HUES64 (cell line): ENCODE measurements around the gene PHF12.
A peak's percentile ranks its signal among the peaks of the same experiment; 100 is the strongest.
"Not testable (repeated sequence)": the region's sequence is repeated elsewhere in the genome, so short reads cannot be mapped to it uniquely, and the experiment has no call there.

ENCODE experiments used
- H3K27ac ChIP-seq: 2 replicates; pipeline ENCODE4 v1.7.0; 2013; ENCODE audit warnings: low read depth, low read length, inconsistent platforms
- H3K27me3 ChIP-seq: 2 replicates; pipeline ENCODE4 v1.6.1; 2013; ENCODE audit warnings: mild to moderate bottlenecking, low read length; ENCODE audit not compliant: insufficient read depth
- H3K36me3 ChIP-seq: 2 replicates; pipeline ENCODE4 v1.6.1; 2013; ENCODE audit warnings: mild to moderate bottlenecking, low read length; ENCODE audit not compliant: insufficient read depth
- H3K4me1 ChIP-seq: 2 replicates; pipeline ENCODE4 v1.6.1; 2013; ENCODE audit warnings: mild to moderate bottlenecking, low read length, moderate library complexity; ENCODE audit not compliant: insufficient read depth
- H3K4me3 ChIP-seq: 2 replicates; pipeline ENCODE4 v1.5.1; 2013; ENCODE audit warnings: mild to moderate bottlenecking, low read length, moderate library complexity
- H3K9ac ChIP-seq: 2 replicates; pipeline ENCODE4 v1.6.1; 2013; ENCODE audit warnings: mild to moderate bottlenecking, low read depth, low read length
- H3K9me3 ChIP-seq: 2 replicates; pipeline ENCODE4 v1.6.1; 2013; ENCODE audit warnings: low read depth, low read length; ENCODE audit not compliant: insufficient read depth
- WGBS: fragments of 150-250, 120-280 bp; methylation state at CpG from one replicate; pipeline ENCODE4 v1.1.7; 2013; ENCODE audit warnings: missing lambda C conversion rate; 5-methylcytosine and 5-hydroxymethylcytosine counted together

PHF12 gene

DNA sequence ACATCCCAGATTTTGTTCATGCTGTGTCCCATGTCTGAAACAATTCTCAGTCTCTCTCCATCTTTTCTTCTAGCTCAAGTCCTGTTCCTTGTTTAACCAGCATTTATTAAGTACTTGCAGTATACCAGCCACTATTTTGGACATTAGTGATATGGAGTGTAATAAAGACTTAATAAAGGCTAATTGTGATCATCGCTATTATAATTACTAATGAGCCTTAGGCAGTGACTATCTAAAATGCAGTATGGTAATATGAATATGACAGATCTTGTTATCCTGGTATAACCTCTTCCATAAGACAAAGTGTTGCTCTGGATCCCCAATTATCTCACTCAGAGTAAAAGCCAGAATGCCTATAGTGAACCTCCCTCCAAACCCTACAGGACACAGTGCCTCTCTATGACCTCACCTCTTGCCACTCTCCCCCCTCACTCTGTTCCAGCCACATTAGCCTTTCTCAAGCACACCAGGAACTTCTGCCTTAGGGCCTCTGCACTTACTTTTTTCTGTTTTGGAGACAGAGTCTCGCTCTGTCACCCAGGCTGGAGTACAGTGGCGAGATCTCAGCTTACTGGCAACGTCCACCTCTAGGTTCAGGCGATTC, 52.0 kb downstream of the PHF12 start:
- peaks cover 13% of the 10 kb centered on the region for H3K4me1 ChIP-seq
- H3K4me3 ChIP-seq, result no peak overlapping the region
- no peaks in the 10 kb centered on the region for H3K9me3 ChIP-seq
- H3K36me3 ChIP-seq, result peaks cover 7% of the 10 kb centered on the region
- WGBS, result 96% methylated on average over 5 of the region's 5 CpGs
- no peaks in the 10 kb centered on the region for H3K27me3 ChIP-seq
- H3K27ac ChIP-seq, result no peak overlapping the region
- no peak overlapping the region for H3K9ac ChIP-seq

- Histone ChIP-seq H3K9me3 (no peaks in the 10 kb centered on the region), H3K4me3 (no peak overlapping the region), H3K27me3 (no peaks in the 10 kb centered on the region), H3K4me1 (peaks cover 13% of the 10 kb centered on the region), H3K27ac (no peak overlapping the region), H3K36me3 (peaks cover 7% of the 10 kb centered on the region), H3K9ac (no peak overlapping the region)
- WGBS, result 90% methylated on average over 12 of the region's 12 CpGs
These were observed 52.8 kb downstream of the PHF12 start for GRCh38 chr17:28898527-28898955.

GRCh38 chr17:28897769-28898526, 53.4 kb downstream of the PHF12 start:
- Histone ChIP-seq H3K9me3 (no peaks in the 10 kb centered on the region), H3K4me1 (peaks cover 13% of the 10 kb centered on the region), H3K27me3 (no peaks in the 10 kb centered on the region), H3K27ac (peak overlapping the region; percentile 90; the same call in 1 of the 2 replicates), H3K4me3 (peak overlapping the region; percentile 94), H3K9ac (peak overlapping the region; percentile 91), H3K36me3 (peaks cover 7% of the 10 kb centered on the region)
- 33% methylated on average over 23 of the region's 23 CpGs for WGBS

DNA sequence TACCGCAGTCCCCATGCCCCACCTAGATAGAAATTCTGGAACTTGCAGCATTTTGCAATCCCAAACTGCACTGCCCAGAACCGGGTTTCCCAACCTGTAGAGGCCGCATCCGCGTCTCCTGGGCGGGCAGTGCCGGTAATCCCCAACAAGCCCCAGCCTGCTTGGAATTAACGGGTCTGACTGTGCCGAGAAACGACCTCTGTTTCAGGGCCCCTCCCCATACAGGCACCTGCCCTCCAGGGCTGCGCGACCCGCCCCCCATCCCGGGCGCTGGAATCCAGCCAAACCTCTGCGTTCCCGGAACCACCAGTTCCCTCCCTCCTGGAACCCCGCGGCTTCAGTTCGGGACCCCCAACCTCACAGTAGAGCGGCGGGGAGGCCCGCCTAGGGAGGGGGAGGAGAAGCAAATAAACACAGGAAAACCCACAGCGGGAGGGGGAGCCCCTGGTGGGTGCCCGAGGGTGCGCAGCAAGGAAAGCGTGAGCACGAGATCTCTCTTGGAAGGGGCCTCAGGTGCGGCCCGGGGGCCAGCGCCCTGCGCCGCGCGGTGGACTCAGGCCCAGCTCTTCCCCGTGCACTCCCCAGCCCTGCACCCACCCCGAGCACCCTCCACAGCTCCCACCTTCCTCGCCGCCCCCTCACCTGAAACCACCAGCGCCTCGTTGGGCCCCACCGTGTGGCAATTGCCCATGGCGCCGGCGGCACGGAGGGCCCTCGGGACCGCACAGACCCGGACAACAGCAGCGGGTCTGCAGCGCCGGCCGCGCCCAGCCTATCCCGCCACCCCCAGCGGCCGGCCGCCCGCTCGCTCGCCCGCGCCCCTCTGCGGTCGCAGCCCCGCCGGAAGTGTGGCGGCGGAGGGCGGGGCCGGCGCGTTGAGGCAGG, 54.2 kb downstream of the PHF12 start, which contains the start of gene FLOT2:
Gene FLOT2, minus strand, starts transcription at position 850 of the 885 bp plus-strand sequence. Its CDS starts 159 bp downstream, at position 691.
- Histone ChIP-seq H3K4me3 (peak within 1 kb of the TSS; percentile 94), H3K27ac (peak within 1 kb of the TSS; percentile 90), H3K9me3 (no peaks in the 10 kb centered on the region), H3K9ac (peak within 1 kb of the TSS; percentile 91), H3K4me1 (peaks cover 13% of the 10 kb centered on the region), H3K27me3 (no peaks in the 10 kb centered on the region), H3K36me3 (peaks cover 7% of the 10 kb centered on the region)
- under 1% methylated on average over 73 of the region's 73 CpGs for WGBS

- peaks cover 9% of the 10 kb centered on the region for H3K4me1 ChIP-seq
- H3K9ac ChIP-seq, result peak overlapping the region; percentile 91
- WGBS, result 2% methylated on average over 4 of the region's 5 CpGs
- peak overlapping the region; percentile 94 for H3K4me3 ChIP-seq
- 0 out of 2 replicates have a peak overlapping the region, but pooled peaks have one; percentile 90 for H3K27ac ChIP-seq
- H3K36me3 ChIP-seq, result peaks cover 7% of the 10 kb centered on the region
- H3K27me3 ChIP-seq, result no peaks in the 10 kb centered on the region
- no peaks in the 10 kb centered on the region for H3K9me3 ChIP-seq
These were observed 54.8 kb downstream of the PHF12 start for GRCh38 chr17:28896491-28896883.

DNA sequence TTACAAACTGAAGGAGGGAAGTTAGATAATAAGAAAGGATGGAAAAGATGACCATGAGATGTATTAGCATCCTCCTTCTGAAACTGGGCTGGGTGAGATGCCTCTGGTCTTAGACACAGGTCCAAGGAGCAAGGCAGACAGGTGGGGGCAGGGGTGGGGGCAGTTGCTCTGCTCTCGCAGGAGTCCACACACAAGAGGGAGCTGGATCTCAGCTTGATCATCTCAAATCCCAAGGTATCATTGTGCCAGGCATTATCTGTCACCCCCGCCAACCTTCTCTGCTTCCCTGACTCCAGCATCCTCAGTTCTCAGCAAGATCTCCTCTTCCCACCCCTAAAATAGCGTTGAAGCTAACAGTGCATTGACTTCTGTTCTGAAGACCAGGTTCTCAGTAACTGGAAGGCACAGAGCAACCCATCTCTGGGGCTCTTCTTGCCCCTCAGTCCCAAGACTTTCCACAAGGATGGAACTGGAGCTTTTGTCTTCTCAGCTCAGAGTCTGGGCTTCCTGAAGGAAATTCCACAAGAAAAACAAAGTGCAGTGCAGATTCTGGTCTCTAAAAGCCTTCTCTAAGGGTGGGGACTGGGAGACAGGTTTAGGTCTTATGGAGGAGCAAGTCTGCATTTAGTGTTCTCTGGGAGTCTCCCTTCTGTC, 55.4 kb downstream of the PHF12 start:
- Histone ChIP-seq H3K9me3 (no peaks in the 10 kb centered on the region), H3K27ac (no peak overlapping the region), H3K27me3 (no peaks in the 10 kb centered on the region), H3K36me3 (peaks cover 12% of the 10 kb centered on the region), H3K4me1 (peaks cover 8% of the 10 kb centered on the region), H3K9ac (peak overlapping the region; percentile 91; the same call in 1 of the 2 replicates), H3K4me3 (peak overlapping the region; percentile 94)
- 66% methylated on average over 3 of the region's 3 CpGs for WGBS

- not testable (repeated sequence) for H3K9ac ChIP-seq, H3K27ac ChIP-seq, H3K27me3 ChIP-seq, H3K36me3 ChIP-seq, H3K9me3 ChIP-seq, H3K4me3 ChIP-seq, H3K4me1 ChIP-seq
- WGBS, result 97% methylated on average over 14 of the region's 16 CpGs
These were observed 57.8 kb downstream of the PHF12 start for GRCh38 chr17:28893248-28894183.

DNA sequence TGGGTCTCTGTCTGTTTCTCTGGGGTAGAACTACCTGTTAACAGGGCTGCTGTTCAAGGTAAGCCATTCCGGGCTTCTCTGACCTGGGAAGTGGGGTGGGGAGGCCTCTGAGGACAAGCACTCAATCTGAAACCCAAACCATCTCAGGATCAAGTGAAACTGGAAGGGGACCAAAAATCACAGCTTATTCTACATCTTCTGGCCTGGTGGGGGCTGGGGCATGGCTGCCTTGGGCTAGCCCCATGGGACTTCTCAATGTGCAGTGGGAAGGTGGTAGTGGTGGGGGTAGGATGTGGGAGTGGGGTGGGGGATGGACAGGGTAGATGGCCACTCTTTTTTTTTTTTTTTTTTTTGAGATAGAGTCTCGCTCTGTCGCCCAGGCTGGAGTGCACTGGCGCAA, 59.3 kb downstream of the PHF12 start:
- Histone ChIP-seq H3K27ac (no peak overlapping the region), H3K9ac (no peak overlapping the region)
- WGBS, result 90% methylated on average over 4 of the region's 4 CpGs

DNA sequence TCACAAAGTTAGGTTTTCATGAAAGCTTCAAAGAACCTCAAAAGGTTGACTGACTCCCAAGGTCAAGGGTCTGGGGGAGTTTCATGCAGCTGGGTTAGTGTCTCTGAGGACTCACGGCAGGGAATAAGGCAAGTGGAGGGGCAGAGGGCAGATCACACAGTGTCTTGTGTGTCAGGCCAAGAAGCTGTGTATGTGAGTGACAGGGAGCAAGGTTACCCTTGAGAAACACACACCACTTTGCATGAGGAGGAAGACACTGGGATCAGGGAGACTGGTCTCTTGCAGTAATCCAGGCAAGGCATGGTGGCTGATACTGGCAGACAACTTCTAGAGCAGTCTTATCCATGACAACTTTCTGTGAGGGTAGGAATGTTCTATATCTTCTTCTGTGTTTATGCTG, 60.1 kb downstream of the PHF12 start:
- Histone ChIP-seq H3K4me3 (no peak overlapping the region), H3K9ac (no peak overlapping the region), H3K4me1 (peaks cover 6% of the 10 kb centered on the region), H3K27ac (no peak overlapping the region), H3K27me3 (no peaks in the 10 kb centered on the region), H3K9me3 (no peaks in the 10 kb centered on the region), H3K36me3 (peaks cover 6% of the 10 kb centered on the region; the same call in 1 of the 2 replicates)
- WGBS, result 94% methylated on average over 1 of the region's 1 CpG

More for the DNA sequence above, 59.3 kb downstream of the PHF12 start:
- H3K27me3 ChIP-seq, result no peaks in the 10 kb centered on the region
- no peak overlapping the region for H3K4me3 ChIP-seq
- peaks cover 8% of the 10 kb centered on the region for H3K4me1 ChIP-seq
- no peaks in the 10 kb centered on the region for H3K9me3 ChIP-seq
- H3K36me3 ChIP-seq, result peaks cover 6% of the 10 kb centered on the region; the same call in 1 of the 2 replicates

DNA sequence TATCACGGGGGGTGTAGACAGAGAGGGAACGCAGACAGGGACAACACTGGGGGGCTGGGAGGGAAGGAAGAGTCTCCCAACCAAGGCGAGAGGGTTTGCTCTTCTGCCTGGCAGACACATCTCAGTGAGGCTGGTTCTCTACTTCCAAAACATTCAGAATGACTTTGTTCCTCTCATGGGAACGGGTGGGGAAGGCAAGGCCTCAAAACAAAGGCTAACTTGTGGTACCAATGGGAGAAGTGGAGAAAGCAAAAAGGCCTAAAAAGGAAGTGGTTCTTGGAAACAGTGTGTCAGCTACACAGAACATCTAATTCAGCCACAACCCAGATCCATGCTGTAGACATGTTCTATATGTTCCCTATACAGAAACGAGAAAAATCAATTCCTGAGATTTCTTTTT, 61.3 kb downstream of the PHF12 start:
- Histone ChIP-seq H3K27me3 (no peaks in the 10 kb centered on the region), H3K4me1 (no peaks in the 10 kb centered on the region), H3K36me3 (peaks cover 12% of the 10 kb centered on the region; the same call in 1 of the 2 replicates), H3K9ac (no peak overlapping the region), H3K4me3 (no peak overlapping the region), H3K9me3 (no peaks in the 10 kb centered on the region), H3K27ac (no peak overlapping the region)
- WGBS, result 96% methylated on average over 5 of the region's 5 CpGs
